IPS-15b (cell line): ENCODE measurements around the gene AIRE.
"Not testable (repeated sequence)": the region's sequence is repeated elsewhere in the genome, so short reads cannot be mapped to it uniquely, and the experiment has no call there.

Source experiments
- H3K27me3 ChIP-seq: one replicate; pipeline ENCODE4 v1.6.1; 2013; ENCODE audit warnings: low read length; ENCODE audit not compliant: control insufficient read depth, insufficient read depth
- H3K36me3 ChIP-seq: one replicate; pipeline ENCODE4 v1.6.1; 2013; ENCODE audit warnings: low read length; ENCODE audit not compliant: control insufficient read depth, insufficient read depth
- H3K4me1 ChIP-seq: one replicate; pipeline ENCODE4 v1.6.1; 2013; ENCODE audit warnings: mild to moderate bottlenecking, low read length; ENCODE audit not compliant: control insufficient read depth, insufficient read depth
- H3K4me3 ChIP-seq: one replicate; pipeline ENCODE4 v1.5.1; 2013; ENCODE audit warnings: low read depth, low read length
- H3K9ac ChIP-seq: one replicate; pipeline ENCODE4 v1.6.1; 2013; ENCODE audit warnings: low read depth, mild to moderate bottlenecking, low read length
- H3K9me3 ChIP-seq: one replicate; pipeline ENCODE4 v1.6.1; 2013; ENCODE audit warnings: mild to moderate bottlenecking, low read length; ENCODE audit not compliant: control insufficient read depth, insufficient read depth

The AIRE gene

GRCh38 chr21:44285138-44285992 is at the start of gene AIRE:
TSS of gene AIRE (plus strand) at chr21:44285876. CDS start at chr21:44286007, 131 bp downstream.
- H3K36me3 ChIP-seq: no peaks in the 10 kb centered on the region
- H3K9ac ChIP-seq: no peak within 1 kb of the TSS
- peak within 1 kb of the TSS; percentile 22 for H3K4me3 ChIP-seq
- H3K4me1 ChIP-seq: peaks cover 2% of the 10 kb centered on the region
- H3K27me3 ChIP-seq: peaks cover 5% of the 10 kb centered on the region
- no peaks in the 10 kb centered on the region for H3K9me3 ChIP-seq

GRCh38 chr21:44240353-44240752 is 45.3 kb upstream of the AIRE start:
- H3K4me1 ChIP-seq, H3K9ac ChIP-seq, H3K9me3 ChIP-seq, H3K4me3 ChIP-seq, H3K27me3 ChIP-seq, H3K36me3 ChIP-seq: not testable (repeated sequence)

- not testable (repeated sequence) for H3K4me3 ChIP-seq, H3K9me3 ChIP-seq, H3K27me3 ChIP-seq, H3K9ac ChIP-seq, H3K36me3 ChIP-seq, H3K4me1 ChIP-seq
These were observed 44.8 kb upstream of the AIRE start, which contains the start of gene ICOSLG for GRCh38 chr21:44240842-44241241. TSS of gene ICOSLG (minus strand) at chr21:44240943. CDS start at chr21:44240817, 126 bp downstream.

- not testable (repeated sequence) for H3K27me3 ChIP-seq
These were observed 44.4 kb upstream of the AIRE start for GRCh38 chr21:44241281-44241680.

GRCh38 chr21:44243980-44244379 is 41.7 kb upstream of the AIRE start:
- not testable (repeated sequence) for H3K36me3 ChIP-seq, H3K9me3 ChIP-seq, H3K9ac ChIP-seq, H3K27me3 ChIP-seq, H3K4me3 ChIP-seq, H3K4me1 ChIP-seq

More at GRCh38 chr21:44241281-44241680, 44.4 kb upstream of the AIRE start:
- not testable (repeated sequence) for H3K9ac ChIP-seq, H3K4me1 ChIP-seq, H3K36me3 ChIP-seq, H3K4me3 ChIP-seq, H3K9me3 ChIP-seq

- H3K27me3 ChIP-seq, H3K9ac ChIP-seq, H3K4me3 ChIP-seq, H3K36me3 ChIP-seq, H3K4me1 ChIP-seq, H3K9me3 ChIP-seq: not testable (repeated sequence)
These were observed 37.8 kb upstream of the AIRE start for GRCh38 chr21:44247904-44248303.

- H3K36me3 ChIP-seq, H3K9ac ChIP-seq: not testable (repeated sequence)
These were observed 36.3 kb upstream of the AIRE start for GRCh38 chr21:44249204-44250037.

GRCh38 chr21:44253832-44254710 is 31.6 kb upstream of the AIRE start:
- H3K36me3 ChIP-seq: peaks cover 3% of the 10 kb centered on the region
- H3K27me3 ChIP-seq: no peaks in the 10 kb centered on the region
- H3K9me3 ChIP-seq: no peaks in the 10 kb centered on the region
- H3K4me3 ChIP-seq: no peak overlapping the region
- no peak overlapping the region for H3K9ac ChIP-seq
- no peaks in the 10 kb centered on the region for H3K4me1 ChIP-seq

More at GRCh38 chr21:44249204-44250037, 36.3 kb upstream of the AIRE start:
- H3K4me1 ChIP-seq, H3K9me3 ChIP-seq, H3K4me3 ChIP-seq, H3K27me3 ChIP-seq: not testable (repeated sequence)

GRCh38 chr21:44255511-44255981 is 30.1 kb upstream of the AIRE start:
- Histone ChIP-seq H3K4me3 (no peak overlapping the region), H3K27me3 (no peaks in the 10 kb centered on the region), H3K9ac (no peak overlapping the region), H3K36me3 (peaks cover 3% of the 10 kb centered on the region), H3K4me1 (no peaks in the 10 kb centered on the region), H3K9me3 (no peaks in the 10 kb centered on the region)

- Histone ChIP-seq H3K36me3 (peaks cover 3% of the 10 kb centered on the region), H3K9me3 (no peaks in the 10 kb centered on the region), H3K27me3 (no peaks in the 10 kb centered on the region), H3K9ac (no peak overlapping the region), H3K4me3 (no peak overlapping the region), H3K4me1 (peaks cover 2% of the 10 kb centered on the region)
These were observed 27.5 kb upstream of the AIRE start for GRCh38 chr21:44258056-44258725.
